Measurements from ENCODE around the gene GADD45G. TPM values are rescaled to one million over a fixed set of nuclear protein-coding genes. Genes with fewer than 3 reads are reported as not detected.

GADD45G gene
- total and polyA plus RNA-seq, 2 of the 4 experiments (the other 2 are of a cell fraction), result 0.15 TPM; not detected in 1

- Histone ChIP-seq H3K36me3 (ENCODE audit: control insufficient read depth, insufficient read depth, low read length) (no peaks in the 10 kb centered on the region), H3K4me1 (ENCODE audit: control insufficient read depth, insufficient read depth, low read length) (peaks cover under 1% of the 10 kb centered on the region; the same call in 1 of the 2 replicates), H2AK9ac (replicated peaks; ENCODE audit: low read depth, low read length, poor library complexity) (no peak overlapping the region), H3K56ac (ENCODE audit: extremely low read depth, insufficient read depth, low read length) (no peak overlapping the region), H3K9me1 (ENCODE audit: insufficient read depth, low read length) (no peaks in the 10 kb centered on the region), H2BK5ac (ENCODE audit: low read depth, low read length, poor library complexity, severe bottlenecking) (no peak overlapping the region), H3K27me3 (ENCODE audit: control insufficient read depth, insufficient read depth, low read length) (peaks cover 13% of the 10 kb centered on the region), H3K79me1 (ENCODE audit: low read depth in 1 of 2, low read length in 2 of 2) (no peaks in the 10 kb centered on the region), H3K23ac (ENCODE audit: low read depth, low read length) (no peak overlapping the region), H2AK5ac (ENCODE audit: low read depth, low read length) (no peak overlapping the region), H3K14ac (replicated peaks; ENCODE audit: low read depth, low read length) (no peak overlapping the region), H3K4me2 (ENCODE audit: low read depth, low read length) (no peak overlapping the region), H2BK20ac (ENCODE audit: low read depth, low read length) (no peak overlapping the region), H3K9me3 (ENCODE audit: control insufficient read depth, insufficient read depth, low read length) (peaks cover 2% of the 10 kb centered on the region; the same call in 1 of the 2 replicates), H3K4me3 (ENCODE audit: insufficient read depth, low read depth, low read length) (no peak overlapping the region), H4K91ac (ENCODE audit: insufficient read depth, low read depth, low read length) (no peak overlapping the region), H4K8ac (ENCODE audit: low read depth in 2 of 2, low read length in 2 of 2) (no peak overlapping the region), H3K4ac (ENCODE audit: low read depth, low read length) (no peak overlapping the region), H2BK15ac (ENCODE audit: low read depth, low read length) (no peak overlapping the region), H2AFZ (replicated peaks; ENCODE audit: low read length, poor library complexity) (no peak overlapping the region), H3K9ac (ENCODE audit: low read depth, low read length) (no peak overlapping the region), H3K27ac (ENCODE audit: insufficient read depth, low read length) (no peak overlapping the region), H2BK120ac (ENCODE audit: low read depth, low read length) (no peak overlapping the region), H4K20me1 (ENCODE audit: insufficient read depth, low read length) (no peaks in the 10 kb centered on the region), H4K5ac (ENCODE audit: low read depth, low read length) (no peak overlapping the region), H3K18ac (ENCODE audit: low read depth, low read length) (no peak overlapping the region)
- TF ChIP-seq BHLHE40 (IDR thresholded peaks at IDR 0.05; ENCODE audit: low read depth, low read length), result no peak
- no peak for TF ChIP-seq MXI1 (IDR thresholded peaks at IDR 0.05; ENCODE audit: borderline replicate concordance, low read depth, low read length)
- ChIA-PET CTCF (interaction anchor here (0.8 kb wide), 1 partner anchor 9 kb away, joined by 3 read pairs; no protein-coding TSS in a partner anchor), POLR2A (ENCODE audit: unreplicated experiment) (no interaction called here)
- dilution Hi-C loops (cut with HindIII; ENCODE audit: low sequenced_read_pairs, unreplicated experiment), result no loop called here
- intact Hi-C loops (cut with micrococcal nuclease), result no loop called here
- no peak for DNase-seq
- 100% methylated on average over 3 of the region's 5 CpGs; no CpG with 5 or more reads in 1 of the 2 experiments for WGBS, 2 experiments (ENCODE audit: extremely low coverage in 2 of 2, insufficient read length in 1 of 2)
- BruUV-seq (replicated peaks), result no TSS peak
- in situ Hi-C loops (cut with MboI; ENCODE audit: low sequenced_read_pairs), result no loop called here
- ATAC-seq (ENCODE audit: low read depth), result no peak
These were observed 6.6 kb downstream of the GADD45G start for GRCh38 chr9:89611425-89611824.
